Measurements from ENCODE around the gene ATP8B4.

GRCh38 chr15:50166216-50166615, 47.2 kb upstream of the ATP8B4 start:
- TF ChIP-seq CTCF (IDR thresholded peaks at IDR 0.05) (no peak), EZH2 (IDR thresholded peaks at IDR 0.05; ENCODE audit: borderline replicate concordance, insufficient read depth, low read depth, low read length, poor library complexity, severe bottlenecking) (no peak)

All from B cell (primary cell).